ENCODE data around the gene GSAP.
"Not testable (repeated sequence)": the region's sequence is repeated elsewhere in the genome, so short reads cannot be mapped to it uniquely, and the experiment has no call there.

Gene GSAP, protein sequence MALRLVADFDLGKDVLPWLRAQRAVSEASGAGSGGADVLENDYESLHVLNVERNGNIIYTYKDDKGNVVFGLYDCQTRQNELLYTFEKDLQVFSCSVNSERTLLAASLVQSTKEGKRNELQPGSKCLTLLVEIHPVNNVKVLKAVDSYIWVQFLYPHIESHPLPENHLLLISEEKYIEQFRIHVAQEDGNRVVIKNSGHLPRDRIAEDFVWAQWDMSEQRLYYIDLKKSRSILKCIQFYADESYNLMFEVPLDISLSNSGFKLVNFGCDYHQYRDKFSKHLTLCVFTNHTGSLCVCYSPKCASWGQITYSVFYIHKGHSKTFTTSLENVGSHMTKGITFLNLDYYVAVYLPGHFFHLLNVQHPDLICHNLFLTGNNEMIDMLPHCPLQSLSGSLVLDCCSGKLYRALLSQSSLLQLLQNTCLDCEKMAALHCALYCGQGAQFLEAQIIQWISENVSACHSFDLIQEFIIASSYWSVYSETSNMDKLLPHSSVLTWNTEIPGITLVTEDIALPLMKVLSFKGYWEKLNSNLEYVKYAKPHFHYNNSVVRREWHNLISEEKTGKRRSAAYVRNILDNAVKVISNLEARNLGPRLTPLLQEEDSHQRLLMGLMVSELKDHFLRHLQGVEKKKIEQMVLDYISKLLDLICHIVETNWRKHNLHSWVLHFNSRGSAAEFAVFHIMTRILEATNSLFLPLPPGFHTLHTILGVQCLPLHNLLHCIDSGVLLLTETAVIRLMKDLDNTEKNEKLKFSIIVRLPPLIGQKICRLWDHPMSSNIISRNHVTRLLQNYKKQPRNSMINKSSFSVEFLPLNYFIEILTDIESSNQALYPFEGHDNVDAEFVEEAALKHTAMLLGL

GRCh38 chr7:77415823-77416620 is at the start of gene GSAP:
TSS of gene GSAP (minus strand) at chr7:77416349. CDS start at chr7:77416321, 28 bp downstream.
- peak; percentile 46 for DNase-seq (ENCODE audit: low spot score)

DNA sequence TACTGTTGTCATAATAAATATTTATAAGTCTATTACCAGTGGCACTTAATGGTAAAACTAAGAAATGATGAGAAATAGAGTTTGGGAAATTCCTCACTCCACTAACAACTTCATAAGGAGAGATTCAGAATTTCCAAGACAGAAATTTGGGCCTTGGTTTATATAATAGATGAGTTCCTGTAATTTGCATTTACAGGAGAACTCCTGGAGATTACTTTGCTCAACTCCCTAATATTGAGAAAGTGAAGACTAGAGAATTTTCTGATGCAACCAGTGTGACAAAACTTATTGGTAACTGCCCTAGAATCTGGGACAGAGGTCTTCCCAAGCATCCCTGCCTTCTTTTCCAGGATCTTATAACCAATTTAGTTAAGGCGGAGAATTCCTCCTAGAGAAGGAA is 49.1 kb upstream of the GSAP start:
- no peak for DNase-seq (ENCODE audit: low spot score)

DNA sequence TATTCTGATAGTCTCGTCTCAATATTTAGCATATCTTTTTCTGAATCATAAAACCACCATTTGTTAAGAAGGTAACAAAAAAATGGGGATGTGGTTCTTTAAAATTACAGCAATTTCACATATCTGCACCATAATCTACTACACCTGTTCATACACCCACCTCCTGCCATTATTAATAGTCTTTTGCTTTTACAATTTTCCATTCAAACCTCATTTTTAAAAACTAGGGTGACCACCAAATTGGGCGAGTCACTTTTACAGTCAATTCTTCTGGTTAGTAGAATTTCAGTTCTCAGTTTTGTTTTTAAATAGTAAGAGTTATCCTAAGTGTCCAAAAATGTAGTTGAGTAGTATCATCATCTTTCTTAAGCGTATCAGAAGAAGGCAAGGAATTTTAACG is 48.4 kb upstream of the GSAP start:
- DNase-seq (ENCODE audit: low spot score), result no peak

DNA sequence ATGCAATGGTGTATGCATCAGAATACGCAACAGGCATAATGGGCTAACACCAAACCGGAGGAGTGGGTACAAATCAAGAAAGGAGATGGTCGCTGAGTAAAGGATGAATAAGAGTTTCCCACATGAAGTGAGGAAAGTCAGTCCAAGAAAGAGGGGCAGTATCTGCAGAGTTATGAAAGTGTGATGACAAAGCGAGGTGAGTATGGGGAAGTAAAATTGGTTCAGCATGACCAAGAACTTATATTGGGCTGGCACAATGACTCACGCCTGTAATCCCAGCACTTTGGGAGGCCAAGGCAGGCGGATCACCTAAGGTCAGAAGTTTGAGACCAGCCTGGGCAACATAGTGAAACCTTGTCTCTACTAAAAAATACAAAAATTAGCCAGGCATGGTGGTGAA is 47.5 kb upstream of the GSAP start:
- DNase-seq (ENCODE audit: low spot score), result peak; percentile 85

- no peak for DNase-seq (ENCODE audit: low spot score)
These were observed 45.7 kb upstream of the GSAP start for GRCh38 chr7:77461842-77462241.

GRCh38 chr7:77461246-77461645 is 45.1 kb upstream of the GSAP start:
- DNase-seq (ENCODE audit: low spot score), result no peak

DNA sequence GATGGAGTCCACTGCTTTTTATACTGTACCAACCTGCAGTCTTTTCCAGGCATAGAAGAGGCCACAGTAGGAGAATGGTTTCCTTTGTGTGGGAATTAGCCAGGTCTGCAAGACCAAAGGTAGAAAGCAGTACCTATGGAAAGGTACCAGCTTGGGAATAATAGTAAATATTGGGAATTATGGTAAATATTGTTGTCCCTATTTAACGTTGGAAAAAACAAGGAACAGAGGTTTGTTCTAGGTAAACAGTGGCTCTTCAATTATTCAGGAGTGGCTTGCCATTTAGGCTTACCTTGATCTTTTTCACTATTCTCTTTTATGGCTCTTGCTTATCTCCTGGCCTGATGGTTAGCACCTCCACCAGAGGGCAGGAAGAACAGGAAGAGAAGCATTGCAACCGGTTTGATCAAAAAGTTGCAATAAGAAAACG is 43.9 kb upstream of the GSAP start:
- DNase-seq (ENCODE audit: low spot score), result no peak

- no peak for DNase-seq (ENCODE audit: low spot score)
These were observed 43.2 kb upstream of the GSAP start for GRCh38 chr7:77459311-77459726.

- no peak for DNase-seq (ENCODE audit: low spot score)
These were observed 42.6 kb upstream of the GSAP start for GRCh38 chr7:77458786-77459185.

DNA sequence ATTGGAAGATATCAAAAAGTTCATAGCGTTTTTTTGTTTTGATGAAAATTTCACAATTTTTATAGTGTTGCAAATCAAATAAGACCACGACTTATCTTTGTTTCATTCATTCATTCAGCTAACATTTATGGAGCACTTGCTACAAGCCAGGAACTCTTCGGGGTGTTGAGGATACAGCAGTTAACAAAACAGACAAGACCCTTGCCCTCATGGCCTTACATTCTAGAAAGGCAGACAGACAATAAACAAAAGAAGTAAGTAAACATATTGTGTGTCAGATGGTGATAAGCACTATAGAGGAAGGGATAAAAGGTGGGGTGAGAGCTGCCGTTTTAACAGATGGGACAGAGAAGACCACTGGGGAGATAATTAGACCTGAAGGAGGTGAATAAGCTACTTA is 41.6 kb upstream of the GSAP start:
- DNase-seq (ENCODE audit: low spot score), result no peak

- no peak for DNase-seq (ENCODE audit: low spot score)
These were observed 40.5 kb upstream of the GSAP start for GRCh38 chr7:77456696-77457095.

DNA sequence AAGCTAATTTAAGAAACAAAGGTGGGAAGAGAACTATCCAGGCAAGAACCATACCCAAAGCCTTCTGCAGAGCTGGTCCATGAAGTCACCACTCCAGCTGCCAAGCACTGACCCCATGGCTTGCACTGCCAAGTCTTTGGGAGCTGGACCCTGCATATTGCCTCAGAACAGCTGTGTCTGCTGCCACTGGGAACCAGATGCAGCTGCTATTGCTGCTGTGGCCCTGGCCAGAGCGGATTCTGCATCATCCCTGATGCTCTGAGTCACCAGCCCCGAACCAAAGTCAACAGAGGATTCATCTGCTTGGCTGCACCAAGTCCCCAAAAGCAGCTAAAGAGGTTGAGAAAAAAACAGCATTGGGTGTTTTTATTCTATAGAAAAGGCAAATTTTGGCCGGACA is 39.2 kb upstream of the GSAP start:
- peak; percentile 77 for DNase-seq (ENCODE audit: low spot score)

DNA sequence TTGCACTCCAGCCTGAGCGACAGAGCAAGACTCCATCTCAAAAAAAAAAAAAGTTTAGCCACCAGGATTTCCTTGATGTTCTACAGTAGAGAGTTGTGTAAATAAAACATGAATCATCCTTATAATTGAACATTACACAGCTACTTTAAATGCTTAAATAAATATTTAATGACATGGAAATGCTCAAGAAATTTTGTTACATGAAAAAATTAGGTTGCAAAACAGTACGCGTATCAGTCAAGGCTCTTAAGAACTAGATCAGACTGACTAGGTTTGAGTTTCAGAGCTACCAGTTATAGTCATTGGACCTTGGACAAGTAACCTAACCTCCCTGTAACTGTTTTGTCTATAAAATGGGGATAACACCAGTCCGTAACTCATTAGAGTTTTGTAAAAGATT is 38.7 kb upstream of the GSAP start:
- no peak for DNase-seq (ENCODE audit: low spot score)

DNA sequence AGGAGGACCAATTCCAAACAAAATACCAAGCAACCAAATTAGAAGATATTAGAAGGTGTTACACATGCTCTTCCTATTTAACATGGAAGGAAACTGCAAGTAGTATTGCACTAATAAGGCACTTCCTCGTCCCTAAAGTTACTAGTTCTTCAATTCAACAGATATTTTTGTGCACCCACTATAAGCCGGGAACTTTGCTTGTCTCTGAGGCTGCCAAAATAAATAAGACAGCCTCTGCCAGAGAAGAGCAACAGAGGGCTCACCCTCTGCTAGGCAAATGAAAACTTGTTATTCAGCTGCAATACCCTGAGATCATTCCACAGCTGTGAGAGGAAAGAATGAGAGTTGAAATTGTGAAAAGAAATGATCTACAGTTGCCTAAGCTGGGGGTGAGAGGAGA is 37.4 kb upstream of the GSAP start:
- DNase-seq (ENCODE audit: low spot score), result no peak

DNA sequence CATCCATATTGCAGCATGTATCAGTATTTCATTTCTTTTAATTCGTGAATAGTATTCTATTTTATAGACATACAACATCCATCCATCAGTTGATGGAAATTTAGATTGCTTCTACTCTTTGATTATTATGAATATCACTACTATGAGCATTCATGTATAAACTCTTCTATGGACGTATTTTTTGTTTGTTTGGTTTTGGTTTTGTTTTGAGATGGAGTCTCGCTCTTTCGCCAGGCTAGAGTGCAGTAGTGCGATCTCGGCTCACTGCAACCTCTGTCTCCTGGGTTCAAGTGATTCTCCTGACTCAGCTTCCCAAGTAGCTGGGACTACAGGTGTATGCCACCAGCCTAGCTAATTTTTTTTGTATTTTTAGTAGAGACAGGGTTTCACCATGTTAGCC is 35.8 kb upstream of the GSAP start:
- DNase-seq (ENCODE audit: low spot score), result not testable (repeated sequence)

GRCh38 chr7:77450613-77451012 is 34.5 kb upstream of the GSAP start:
- DNase-seq (ENCODE audit: low spot score), result no peak

DNA sequence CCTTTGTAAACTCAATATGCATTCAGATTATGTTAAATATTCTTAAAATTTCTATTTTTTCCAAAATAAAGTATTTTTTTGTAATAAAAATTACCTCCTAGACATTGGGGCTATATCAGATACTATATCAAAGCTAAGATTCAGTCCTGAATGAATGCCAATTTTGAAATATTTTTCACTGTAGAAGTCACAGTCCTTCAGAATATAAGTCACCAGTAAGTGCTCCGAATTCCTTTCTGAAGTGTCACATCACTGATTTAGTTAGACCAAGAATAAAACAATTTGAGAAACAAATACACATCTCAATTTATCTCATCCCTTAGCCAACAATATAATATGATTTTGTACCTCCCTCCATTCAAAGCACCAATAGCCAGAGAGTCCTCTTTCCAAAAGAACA is 33.9 kb upstream of the GSAP start:
- peak; percentile 42 for DNase-seq (ENCODE audit: low spot score)

- DNase-seq (ENCODE audit: low spot score), result no peak
These were observed 31.5 kb upstream of the GSAP start for GRCh38 chr7:77447616-77448015.

- DNase-seq (ENCODE audit: low spot score), result no peak
These were observed 28.0 kb upstream of the GSAP start for GRCh38 chr7:77444123-77444522.

DNA sequence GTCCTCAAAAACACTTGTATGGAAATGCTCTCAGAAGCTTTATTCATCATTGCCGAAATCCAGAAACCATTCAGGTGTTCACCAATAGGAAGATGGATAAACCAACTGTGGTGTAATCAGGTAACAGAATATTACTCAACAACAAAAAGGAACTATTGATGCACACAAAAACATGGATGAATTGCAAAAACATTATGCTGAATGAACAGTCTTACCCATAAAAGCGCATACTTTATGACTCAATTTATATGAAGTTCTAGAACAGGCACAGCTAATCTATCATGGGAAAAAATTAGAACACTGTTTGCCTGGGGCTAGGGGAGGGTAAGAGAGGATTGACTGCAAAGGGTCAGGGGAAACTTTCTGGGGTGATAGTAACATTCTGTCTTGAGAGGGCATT is 26.9 kb upstream of the GSAP start:
- no peak for DNase-seq (ENCODE audit: low spot score)

GRCh38 chr7:77442636-77443035 is 26.5 kb upstream of the GSAP start:
- peak; percentile 78 for DNase-seq (ENCODE audit: low spot score)

DNA sequence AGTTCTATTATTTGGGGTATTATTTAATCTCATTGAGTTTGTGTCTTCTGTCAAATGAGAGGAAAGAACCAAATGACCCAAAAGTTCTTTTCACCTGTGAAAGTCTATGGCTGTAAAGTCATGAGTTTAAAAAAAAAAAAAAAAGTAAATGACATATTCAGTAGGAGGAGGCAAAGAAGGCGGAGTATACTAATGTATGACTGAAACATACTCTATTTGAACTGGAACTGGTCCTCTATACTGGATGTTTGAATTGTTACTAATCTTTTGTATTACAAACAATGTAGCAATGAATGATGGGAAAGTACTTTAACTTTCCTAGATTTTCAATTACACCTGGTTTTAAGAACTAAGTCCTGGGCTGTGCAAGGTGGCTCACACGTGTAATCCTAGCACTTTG is 24.9 kb upstream of the GSAP start:
- no peak for DNase-seq (ENCODE audit: low spot score)
